Heart left ventricle (tissue), 13 donors: ENCODE data around the gene CSN1S1.

Experiments
- CTCF ChIP-seq, 12 donors: fragments of 200-600 bp; sonication (generic) in 4 of 12; IDR thresholded peaks; one replicate each; pipeline versions ENCODE4 v1.5.0 to v1.8.0; 2018 to 2022; ENCODE audit warnings: antibody characterized with exemption in 12 of 12, mild to moderate bottlenecking in 5 of 12
- POLR2A ChIP-seq, 2 donors: fragments of 450-650 bp; IDR thresholded peaks; one replicate each; pipeline ENCODE4 v1.6.1; 2017; ENCODE audit warnings: antibody characterized with exemption in 2 of 2, mild to moderate bottlenecking in 2 of 2, moderate library complexity in 2 of 2
- donor health status: ischemic (EF 13 %, LVEDD 7.1; RV severe dilation, severe dysfunction).
- donor health status: DM: no; HTN: yes; CAD: no.
- donor health status: DM: no; HTN: no; CAD: no.
- donor health status: ischemic (EF 25% LVEDD 6.9; RV normal size, moderate dysfunction).
- donor health status: ischemic (EF 25% LVEDD 5.7; RV mildly dilated, moderate dysfunction).
- donor health status: ischemic (EF 35%, LVEDD 5.7; RV mildly dilated, moderate dysfunction).
- donor health status: nonischemic (EF 11% LVEDD 7.7; RV severe dilation, severe dysfunction).
- donor health status: DM: yes; HTN: yes; CAD: no.
- donor health status: PGD.
- donor health status: ischemic (EF 29% LVEDD 5.4; RV normal size, mild dysfunction).
- donor health status: nonischemic (EF 23%, LVEDD 6.1; RV moderate dilation, normal function).

- TF ChIP-seq CTCF (IDR thresholded peaks at IDR 0.05) = no peak
- TF ChIP-seq POLR2A (IDR thresholded peaks at IDR 0.05) = no peak
Measured at GRCh38 chr4:69934150-69934549, 3.3 kb downstream of the CSN1S1 start.
